IMR-90 (cell line): Measurements from ENCODE around the gene TNFAIP8L1. TPM values are rescaled to one million over a fixed set of nuclear protein-coding genes. Genes with fewer than 3 reads are reported as not detected.

Experiments used
- ATAC-seq: fragments of 200-7000 bp; cut with Tn5 transposase; 2 replicates; pipeline ENCODE4 v1.9.1; 2020; ENCODE audit warnings: low read depth, mild to moderate bottlenecking, moderate library complexity
- BruUV-seq: library from RNA; stranded (reverse); fragments of 400-500 nt; replicated peaks from 2 replicates; lab custom pipeline; 2021; lab: Mats Ljungman, UMichigan
- CTCF ChIA-PET: fragments of 300-600 bp; formaldehyde crosslinking; extraction: SDS; loops from one replicate; lab custom pipeline; 2021; ENCODE audit warnings: antibody characterized with exemption; lab: Yijun Ruan, JAX
- POLR2A ChIA-PET: fragments of 300-600 bp; sonication (Branson Sonifier 250); formaldehyde crosslinking; loops from one replicate; lab custom pipeline; 2022; ENCODE audit warnings: antibody characterized with exemption; ENCODE audit not compliant: unreplicated experiment; lab: Charles Lee
- DNase-seq: peaks from one replicate; pipeline ENCODE4 v3.0.0; 2013
- H2AFZ ChIP-seq: replicated peaks from 2 replicates; pipeline ENCODE3; 2013; ENCODE audit warnings: low read length, mild to moderate bottlenecking; ENCODE audit not compliant: poor library complexity
- H2AK5ac ChIP-seq: 2 replicates; pipeline ENCODE4 v1.6.1; 2013; ENCODE audit warnings: low read depth, low read length, inconsistent platforms
- H2AK9ac ChIP-seq: replicated peaks from 2 replicates; pipeline ENCODE3; 2013; ENCODE audit warnings: mild to moderate bottlenecking, low read depth, low read length, moderate library complexity; ENCODE audit not compliant: poor library complexity
- H2BK120ac ChIP-seq: 2 replicates; pipeline ENCODE4 v1.6.1; 2013; ENCODE audit warnings: low read depth, low read length, inconsistent platforms
- H2BK15ac ChIP-seq: 3 replicates; pipeline ENCODE4 v1.6.1; 2013; ENCODE audit warnings: low read depth, low read length, inconsistent platforms
- H2BK20ac ChIP-seq: 2 replicates; pipeline ENCODE4 v1.6.1; 2013; ENCODE audit warnings: low read depth, mild to moderate bottlenecking, inconsistent platforms, low read length, moderate library complexity
- H2BK5ac ChIP-seq: 2 replicates; pipeline ENCODE4 v1.6.1; 2013; ENCODE audit warnings: mild to moderate bottlenecking, low read depth, low read length, inconsistent platforms; ENCODE audit not compliant: poor library complexity, severe bottlenecking
- H3K14ac ChIP-seq: replicated peaks from 2 replicates; pipeline ENCODE4 v1.6.1; 2013; ENCODE audit warnings: low read depth, low read length, inconsistent platforms
- H3K18ac ChIP-seq: 2 replicates; pipeline ENCODE4 v1.6.1; 2013; ENCODE audit warnings: low read depth, low read length, control low read depth
- H3K23ac ChIP-seq: 2 replicates; pipeline ENCODE4 v1.6.1; 2013; ENCODE audit warnings: low read depth, low read length, inconsistent platforms
- H3K27ac ChIP-seq: 2 replicates; pipeline ENCODE4 v1.5.1; 2013; ENCODE audit warnings: mild to moderate bottlenecking, control low read depth, low read length; ENCODE audit not compliant: insufficient read depth
- H3K27me3 ChIP-seq: 2 replicates; pipeline ENCODE4 v1.6.1; 2013; ENCODE audit warnings: low read length; ENCODE audit not compliant: control insufficient read depth, insufficient read depth
- H3K36me3 ChIP-seq: 2 replicates; pipeline ENCODE4 v1.6.1; 2013; ENCODE audit warnings: low read length, mixed read lengths; ENCODE audit not compliant: control insufficient read depth, insufficient read depth
- H3K4ac ChIP-seq: 2 replicates; pipeline ENCODE4 v1.6.1; 2013; ENCODE audit warnings: low read depth, low read length, inconsistent platforms
- H3K4me1 ChIP-seq: 2 replicates; pipeline ENCODE4 v1.6.1; 2013; ENCODE audit warnings: low read length, mixed read lengths; ENCODE audit not compliant: control insufficient read depth, insufficient read depth
- H3K4me2 ChIP-seq: 2 replicates; pipeline ENCODE4 v1.6.1; 2013; ENCODE audit warnings: low read depth, mild to moderate bottlenecking, control low read depth, low read length, moderate library complexity
- H3K4me3 ChIP-seq: 2 replicates; pipeline ENCODE4 v1.5.1; 2013; ENCODE audit warnings: low read depth, mild to moderate bottlenecking, control low read depth, low read length, moderate library complexity; ENCODE audit not compliant: insufficient read depth
- H3K56ac ChIP-seq: 2 replicates; pipeline ENCODE4 v1.6.1; 2013; ENCODE audit warnings: low read length, inconsistent platforms; ENCODE audit not compliant: insufficient read depth; ENCODE audit errors: extremely low read depth
- H3K79me1 ChIP-seq, 2 experiments: 2 replicates each; pipeline ENCODE4 v1.6.1; 2013; ENCODE audit warnings: low read length in 2 of 2, inconsistent platforms in 1 of 2, low read depth in 1 of 2
- H3K9ac ChIP-seq: 2 replicates; pipeline ENCODE4 v1.6.1; 2013; ENCODE audit warnings: low read depth, low read length, control low read depth
- H3K9me1 ChIP-seq: 2 replicates; pipeline ENCODE4 v1.6.1; 2013; ENCODE audit warnings: low read length, inconsistent platforms; ENCODE audit not compliant: insufficient read depth
- H3K9me3 ChIP-seq: 2 replicates; pipeline ENCODE4 v1.6.1; 2013; ENCODE audit warnings: low read length; ENCODE audit not compliant: control insufficient read depth, insufficient read depth
- H4K20me1 ChIP-seq: 2 replicates; pipeline ENCODE4 v1.6.1; 2013; ENCODE audit warnings: low read length, inconsistent platforms; ENCODE audit not compliant: insufficient read depth
- H4K5ac ChIP-seq: 2 replicates; pipeline ENCODE4 v1.6.1; 2013; ENCODE audit warnings: mild to moderate bottlenecking, low read depth, low read length, control low read depth
- H4K8ac ChIP-seq, 2 experiments: 2 replicates each; pipeline ENCODE4 v1.6.1; 2013; ENCODE audit warnings: low read depth in 2 of 2, low read length in 2 of 2, control low read depth in 1 of 2, inconsistent platforms in 1 of 2
- H4K91ac ChIP-seq: 2 replicates; pipeline ENCODE4 v1.6.1; 2013; ENCODE audit warnings: low read depth, low read length, inconsistent platforms; ENCODE audit not compliant: insufficient read depth
- BHLHE40 ChIP-seq: fragments of 150-350 bp; IDR thresholded peaks from 2 replicates; pipeline ENCODE4 v1.6.1; 2016; ENCODE audit warnings: mild to moderate bottlenecking, low read depth, low read length
- CHD1 ChIP-seq: IDR thresholded peaks from 2 replicates; pipeline ENCODE4 v1.6.1; 2012; ENCODE audit warnings: low read depth, low read length, improper control_type of control experiment
- MAFK ChIP-seq: IDR thresholded peaks from 2 replicates; pipeline ENCODE4 v1.6.1; 2012; ENCODE audit warnings: low read depth, low read length, improper control_type of control experiment
- NFE2L2 ChIP-seq: fragments of 150-350 bp; IDR thresholded peaks from 2 replicates; pipeline ENCODE4 v1.6.1; 2016; ENCODE audit warnings: low read depth, mild to moderate bottlenecking, low read length
- POLR2A ChIP-seq: IDR thresholded peaks from 2 replicates; pipeline ENCODE4 v1.6.1; 2012; ENCODE audit warnings: mild to moderate bottlenecking, low read depth, low read length
- SMC3 ChIP-seq: fragments of 150-350 bp; IDR thresholded peaks from 2 replicates; pipeline ENCODE4 v1.6.1; 2016; ENCODE audit warnings: low read depth, mild to moderate bottlenecking, antibody characterized with exemption, low read length, moderate library complexity
- WGBS, 2 experiments: methylation state at CpG; one replicate each; pipeline versions ENCODE4 v1.1.5 to v1.1.7; 2013; ENCODE audit warnings: missing lambda C conversion rate in 2 of 2; ENCODE audit not compliant: insufficient read length in 1 of 2; ENCODE audit errors: extremely low coverage in 2 of 2; 5-methylcytosine and 5-hydroxymethylcytosine counted together
- dilution Hi-C: fragments of 300-500 bp; cut with HindIII; formaldehyde crosslinking; loops from one replicate; pipeline ENCODE4 v1.14.3; 2018; ENCODE audit warnings: low sequenced_read_pairs; ENCODE audit not compliant: unreplicated experiment
- in situ Hi-C: fragments of 300-500 bp; cut with MboI; formaldehyde crosslinking; loops from 3 replicates; pipeline ENCODE4 v1.14.3; 2019; ENCODE audit warnings: low sequenced_read_pairs, inconsistent platforms, mixed read lengths
- intact Hi-C: fragments of 100-400 bp; cut with micrococcal nuclease; formaldehyde crosslinking; loops from 2 replicates; pipeline ENCODE4 v1.10.0; 2022
- polyA plus RNA-seq, 3 experiments: library from polyadenylated mRNA; depleted of rRNA; stranded (reverse); fragments of >200 nt; gene quantifications; 2 replicates each; pipeline ENCODE4 v1.2.3, GENCODE V29; 2012; ENCODE audit warnings: low replicate concordance in 1 of 3
- total RNA-seq: library from RNA; depleted of rRNA; stranded (reverse); fragments of >200 nt; gene quantifications from 2 replicates; pipeline ENCODE4 v1.2.3, GENCODE V29; 2012
- TF ChIP-seq, protein P1 (sequence below): fragments of 150-350 bp; IDR thresholded peaks from 2 replicates; pipeline ENCODE4 v1.6.1; 2016; ENCODE audit warnings: low read depth, mild to moderate bottlenecking, low read length, moderate library complexity, borderline replicate concordance
- TF ChIP-seq, protein P2 (sequence below): conservative IDR thresholded peaks from 2 replicates; pipeline ENCODE4 v1.5.1; 2012; ENCODE audit warnings: mild to moderate bottlenecking, low read depth, low read length, improper control_type of control experiment

Gene TNFAIP8L1
- total and polyA plus RNA-seq, 2 of the 4 experiments (the other 2 are of a cell fraction), result 2.5 to 6.0 TPM

DNA sequence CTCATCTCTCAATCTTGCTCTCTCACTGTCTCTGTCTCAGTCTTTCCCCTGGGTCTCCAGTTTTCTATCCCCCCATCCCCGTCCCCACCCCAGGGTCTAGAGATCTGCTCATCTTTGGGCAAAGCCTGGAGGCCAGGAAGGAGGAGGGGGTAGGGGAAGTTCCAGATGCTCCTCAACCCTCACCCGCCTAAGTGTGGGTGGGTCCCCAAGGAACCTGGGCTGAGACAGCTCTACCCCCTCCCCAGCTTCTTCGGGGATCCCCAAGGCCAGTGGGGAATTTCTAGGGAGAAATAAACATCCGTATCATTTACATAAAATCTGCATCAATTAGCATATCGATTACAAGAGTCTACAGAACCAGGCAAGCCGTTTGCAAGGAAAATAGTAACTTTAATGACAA is 48.0 kb upstream of the TNFAIP8L1 start:
- WGBS, 2 experiments, result no CpG with 5 or more reads among the region's 6 CpGs
- no peak overlapping the region for H3K14ac ChIP-seq
- no peaks in the 10 kb centered on the region for H3K36me3 ChIP-seq
- intact Hi-C loops (no loop called here), in situ Hi-C loops (no loop called here), dilution Hi-C loops (no loop called here)
- H2BK5ac ChIP-seq, result no peak overlapping the region
- no peak overlapping the region for H2AK9ac ChIP-seq
- H2BK120ac ChIP-seq, result no peak overlapping the region
- POLR2A ChIA-PET, result no interaction called here
- CTCF ChIA-PET, result no interaction called here
- H3K4me1 ChIP-seq, result no peaks in the 10 kb centered on the region
- H2BK20ac ChIP-seq, result no peak overlapping the region
- no peak overlapping the region for H2BK15ac ChIP-seq
- H3K56ac ChIP-seq, result no peak overlapping the region
- no peak overlapping the region for H4K8ac ChIP-seq
- H2AK5ac ChIP-seq, result no peak overlapping the region
- H3K4me3 ChIP-seq, result no peak overlapping the region
- H3K9me1 ChIP-seq, result no peaks in the 10 kb centered on the region
- H3K79me1 ChIP-seq, result no peaks in the 10 kb centered on the region
- no peak overlapping the region for H3K9ac ChIP-seq
- H4K91ac ChIP-seq, result no peak overlapping the region
- H3K27ac ChIP-seq, result no peak overlapping the region
- H3K9me3 ChIP-seq, result no peaks in the 10 kb centered on the region
- H2AFZ ChIP-seq, result no peak overlapping the region
- peaks cover 25% of the 10 kb centered on the region for H3K27me3 ChIP-seq
- no peak overlapping the region for H3K4ac ChIP-seq
- DNase-seq (no peak), ATAC-seq (no peak)
- H3K4me2 ChIP-seq, result no peak overlapping the region
- no peaks in the 10 kb centered on the region for H4K20me1 ChIP-seq
- no peak overlapping the region for H4K5ac ChIP-seq
- BruUV-seq, result no TSS peak
- TF ChIP-seq NFE2L2 (no peak), BHLHE40 (no peak), SMC3 (no peak), CHD1 (no peak), POLR2A (no peak), MAFK (no peak)
- TF ChIP-seq, protein P1, sequence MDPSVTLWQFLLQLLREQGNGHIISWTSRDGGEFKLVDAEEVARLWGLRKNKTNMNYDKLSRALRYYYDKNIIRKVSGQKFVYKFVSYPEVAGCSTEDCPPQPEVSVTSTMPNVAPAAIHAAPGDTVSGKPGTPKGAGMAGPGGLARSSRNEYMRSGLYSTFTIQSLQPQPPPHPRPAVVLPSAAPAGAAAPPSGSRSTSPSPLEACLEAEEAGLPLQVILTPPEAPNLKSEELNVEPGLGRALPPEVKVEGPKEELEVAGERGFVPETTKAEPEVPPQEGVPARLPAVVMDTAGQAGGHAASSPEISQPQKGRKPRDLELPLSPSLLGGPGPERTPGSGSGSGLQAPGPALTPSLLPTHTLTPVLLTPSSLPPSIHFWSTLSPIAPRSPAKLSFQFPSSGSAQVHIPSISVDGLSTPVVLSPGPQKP, result no peak
- TF ChIP-seq, protein P2, sequence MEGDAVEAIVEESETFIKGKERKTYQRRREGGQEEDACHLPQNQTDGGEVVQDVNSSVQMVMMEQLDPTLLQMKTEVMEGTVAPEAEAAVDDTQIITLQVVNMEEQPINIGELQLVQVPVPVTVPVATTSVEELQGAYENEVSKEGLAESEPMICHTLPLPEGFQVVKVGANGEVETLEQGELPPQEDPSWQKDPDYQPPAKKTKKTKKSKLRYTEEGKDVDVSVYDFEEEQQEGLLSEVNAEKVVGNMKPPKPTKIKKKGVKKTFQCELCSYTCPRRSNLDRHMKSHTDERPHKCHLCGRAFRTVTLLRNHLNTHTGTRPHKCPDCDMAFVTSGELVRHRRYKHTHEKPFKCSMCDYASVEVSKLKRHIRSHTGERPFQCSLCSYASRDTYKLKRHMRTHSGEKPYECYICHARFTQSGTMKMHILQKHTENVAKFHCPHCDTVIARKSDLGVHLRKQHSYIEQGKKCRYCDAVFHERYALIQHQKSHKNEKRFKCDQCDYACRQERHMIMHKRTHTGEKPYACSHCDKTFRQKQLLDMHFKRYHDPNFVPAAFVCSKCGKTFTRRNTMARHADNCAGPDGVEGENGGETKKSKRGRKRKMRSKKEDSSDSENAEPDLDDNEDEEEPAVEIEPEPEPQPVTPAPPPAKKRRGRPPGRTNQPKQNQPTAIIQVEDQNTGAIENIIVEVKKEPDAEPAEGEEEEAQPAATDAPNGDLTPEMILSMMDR, result no peak
- H3K18ac ChIP-seq, result no peak overlapping the region
- H3K23ac ChIP-seq, result no peak overlapping the region
